Muscle of arm (tissue), 12 donors: ENCODE results near the gene ASTN2. TPM values are rescaled to one million over a fixed set of nuclear protein-coding genes. Genes with fewer than 3 reads are reported as not detected.

ENCODE experiments used
- DNase-seq: peaks from one replicate; pipeline ENCODE4 v3.0.0-alpha.2; 2013
- polyA plus RNA-seq, 12 donors: library from polyadenylated mRNA; unstranded; fragments of 120-200 nt; gene quantifications; one replicate each; pipeline ENCODE4 v1.2.1, GENCODE V29; 2013; ENCODE audit not compliant: insufficient read length in 12 of 12

Gene ASTN2
- polyA plus RNA-seq, 12 donors, result 3.7 to 15.7 (median 5.5) TPM; not detected in 2

GRCh38 chr9:117365438-117365837 is 49.4 kb downstream of the ASTN2 start:
- DNase-seq, result no peak

GRCh38 chr9:117363006-117363405 is 51.9 kb downstream of the ASTN2 start:
- no peak for DNase-seq

GRCh38 chr9:117359910-117360309 is 54.9 kb downstream of the ASTN2 start:
- no peak for DNase-seq

DNA sequence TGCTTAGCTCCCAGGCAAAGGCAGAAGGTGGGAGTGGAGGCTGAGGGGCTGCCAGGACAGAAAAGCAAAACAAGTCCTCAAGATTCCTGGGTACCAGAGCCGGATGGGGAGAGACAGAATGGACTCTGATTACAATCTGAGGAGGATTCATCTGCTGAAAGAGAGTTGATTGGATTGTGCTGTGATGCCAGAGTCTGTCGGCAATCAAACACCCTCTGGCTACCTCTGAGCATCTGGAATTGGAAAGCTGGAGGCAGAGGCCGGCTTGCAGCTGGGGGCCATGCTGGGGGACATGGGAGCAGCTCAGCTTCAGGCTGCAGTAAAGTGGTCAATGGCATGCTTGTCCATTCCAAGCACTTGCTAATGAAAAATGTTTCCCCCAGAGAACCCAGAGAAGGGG is 59.3 kb downstream of the ASTN2 start:
- no peak for DNase-seq

DNA sequence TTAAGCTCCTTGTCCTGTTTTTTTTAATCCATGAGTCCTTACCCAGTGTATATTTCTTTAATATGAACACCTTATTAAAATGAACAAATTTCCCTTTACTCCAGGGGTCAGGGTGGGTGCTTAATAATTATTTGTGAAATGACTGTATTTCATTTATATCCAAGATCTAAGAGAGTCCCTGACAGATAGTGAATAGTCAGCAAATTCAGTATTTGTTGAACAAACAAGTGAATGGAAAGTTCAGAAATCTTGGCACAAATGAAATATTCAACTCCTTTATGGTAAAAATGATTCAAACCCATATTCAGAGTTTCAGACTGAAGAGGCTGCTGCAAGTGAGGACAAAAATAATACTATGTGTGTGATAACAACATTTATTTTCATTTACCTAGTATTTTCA is 59.9 kb downstream of the ASTN2 start:
- DNase-seq, result no peak

DNA sequence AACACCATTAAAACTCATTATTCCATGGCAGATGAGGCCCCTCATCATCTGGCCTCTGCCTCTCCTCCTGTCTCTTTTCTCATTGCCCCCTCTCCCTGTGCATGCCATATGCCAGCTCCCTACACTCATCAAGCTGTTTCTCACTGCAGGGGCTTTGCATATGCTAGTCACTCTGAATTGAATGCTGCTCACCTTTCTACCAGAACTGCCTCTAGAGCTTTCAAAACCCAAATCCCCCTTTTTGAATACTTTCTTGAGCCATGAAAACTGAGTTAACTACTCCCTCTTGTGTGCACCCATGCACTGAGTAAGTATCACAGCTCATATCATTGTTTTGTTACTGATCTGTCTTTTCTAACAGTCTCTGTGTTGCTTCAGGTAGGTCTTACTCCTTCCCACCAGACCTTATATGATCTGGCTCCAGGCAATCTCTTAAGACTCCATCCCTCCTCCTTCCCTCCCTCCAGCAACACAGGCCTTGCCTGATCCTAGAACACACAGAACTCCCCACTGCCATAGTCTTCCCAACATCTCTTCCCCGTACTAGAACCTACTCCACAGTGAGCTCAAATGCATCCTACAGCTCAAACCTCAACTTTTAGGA is 60.5 kb downstream of the ASTN2 start:
- no peak for DNase-seq

DNA sequence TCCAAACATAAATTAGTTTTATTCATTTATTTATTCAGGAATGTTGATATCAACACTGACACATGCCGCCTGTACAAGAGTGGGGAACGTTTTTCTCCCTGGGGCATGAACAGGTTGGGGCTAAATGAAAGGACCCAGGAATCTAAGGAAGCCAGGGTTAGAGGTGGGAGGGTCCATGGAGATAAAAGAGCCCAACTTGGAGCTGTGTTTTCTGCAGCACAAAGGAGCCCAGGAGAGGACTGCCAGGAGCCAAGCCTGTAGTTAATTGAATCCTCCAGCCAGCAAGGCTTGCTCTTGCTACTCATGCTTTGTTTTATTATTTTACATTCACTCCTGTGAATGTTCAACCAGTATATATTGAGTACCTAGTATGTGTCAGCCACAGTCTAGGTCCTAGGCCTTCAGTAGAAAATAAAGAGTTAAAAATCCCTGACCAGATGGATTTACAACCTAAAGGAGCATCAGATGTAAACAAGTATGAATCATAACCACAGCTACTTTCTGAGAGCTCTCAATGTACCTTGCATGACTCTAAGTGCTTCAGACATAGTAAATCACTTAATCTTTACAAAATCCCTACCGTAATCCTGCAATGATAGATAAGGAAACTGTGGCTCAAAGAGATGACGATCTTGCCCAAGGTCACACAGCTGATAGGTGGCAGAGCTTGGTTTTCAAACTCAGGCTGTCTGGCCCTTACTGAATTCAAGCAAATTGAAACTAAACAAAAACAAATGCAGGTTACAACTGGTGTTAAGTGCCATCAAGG is 69.8 kb downstream of the ASTN2 start:
- no peak for DNase-seq

DNA sequence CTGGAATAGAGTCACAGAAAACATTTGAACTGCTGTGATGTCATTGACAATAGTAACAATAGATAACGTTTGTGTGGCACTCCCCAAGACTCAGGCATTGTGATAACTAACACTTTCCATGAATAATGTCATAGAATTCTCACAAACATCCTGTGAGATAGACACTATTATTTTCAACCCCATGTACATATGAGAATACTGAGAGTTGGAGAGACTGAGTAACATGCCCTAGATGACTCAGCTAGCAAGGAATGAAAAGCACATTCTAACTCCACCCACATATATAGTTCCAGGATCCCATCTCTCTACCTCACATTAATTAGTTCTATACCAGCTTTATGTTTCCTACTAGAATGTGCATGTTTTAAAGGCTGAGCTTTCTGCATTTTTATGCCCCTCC is 71.4 kb downstream of the ASTN2 start:
- no peak for DNase-seq

GRCh38 chr9:117341151-117341550 is 73.7 kb downstream of the ASTN2 start:
- DNase-seq, result no peak

GRCh38 chr9:117340422-117340821 is 74.4 kb downstream of the ASTN2 start:
- DNase-seq, result no peak

GRCh38 chr9:117335837-117336433 is 78.9 kb downstream of the ASTN2 start:
- DNase-seq, result no peak

DNA sequence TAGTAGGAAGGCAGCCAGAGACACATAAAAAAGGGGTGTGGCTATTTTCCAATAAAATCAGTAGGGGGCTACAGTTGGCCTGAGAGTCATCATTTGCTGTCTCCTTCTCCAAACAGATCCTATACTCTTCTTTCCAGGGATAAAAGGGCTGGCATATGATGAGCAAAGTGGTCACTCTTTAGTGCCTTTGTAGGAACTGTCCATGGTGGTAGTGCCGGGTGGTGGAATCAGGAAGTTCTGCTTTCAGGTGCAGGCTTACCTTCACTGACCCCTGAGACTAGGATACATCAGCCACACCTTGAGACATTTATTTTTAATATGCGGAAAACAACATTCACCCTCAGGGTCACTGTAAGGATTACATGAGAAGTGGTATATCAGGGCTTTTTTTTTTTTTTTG is 80.8 kb downstream of the ASTN2 start:
- DNase-seq, result no peak

DNA sequence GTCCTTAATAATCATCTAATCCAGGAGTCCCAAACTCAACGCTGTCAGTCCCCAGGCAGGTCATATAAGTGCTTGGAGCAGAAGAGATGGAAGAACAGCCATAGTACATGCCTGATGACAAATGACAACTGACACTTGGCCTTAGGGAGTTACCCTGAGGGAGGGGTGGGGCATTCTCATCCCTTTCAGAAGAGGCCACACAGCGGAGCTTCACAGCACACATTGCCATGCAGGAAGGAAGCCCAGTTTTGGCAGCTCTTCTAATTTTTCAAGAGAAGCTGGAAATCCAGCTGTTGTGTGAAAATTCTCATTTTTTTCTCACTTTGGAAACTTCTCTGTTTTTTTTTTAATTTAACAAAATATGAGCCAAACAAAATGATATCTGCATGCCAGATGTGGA is 89.0 kb downstream of the ASTN2 start:
- DNase-seq, result no peak

- no peak for DNase-seq
Observed at GRCh38 chr9:117325110-117325731, 89.6 kb downstream of the ASTN2 start.

DNA sequence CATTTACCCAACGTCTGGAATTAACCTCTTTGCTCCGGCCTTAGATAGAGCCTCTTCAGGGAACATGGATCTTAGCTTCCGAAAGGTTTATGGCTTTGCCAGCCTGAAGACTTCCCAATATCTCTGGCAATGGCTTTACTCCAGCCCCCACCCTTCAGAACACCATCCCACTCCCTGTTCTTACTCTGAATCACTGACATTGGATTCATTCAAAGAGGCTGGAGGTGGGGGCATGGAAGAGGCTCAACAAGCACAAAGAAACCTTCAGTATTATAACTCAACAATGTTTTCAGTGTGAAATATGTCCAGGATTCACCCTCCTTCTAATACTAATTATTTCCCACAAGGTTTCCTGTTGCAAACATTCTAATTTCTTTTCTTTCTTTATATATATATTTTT is 91.5 kb downstream of the ASTN2 start:
- DNase-seq, result no peak

- DNase-seq, result no peak
Observed at GRCh38 chr9:117317192-117317591, 97.7 kb downstream of the ASTN2 start.

- no peak for DNase-seq
Observed at GRCh38 chr9:117315236-117315635, 99.6 kb downstream of the ASTN2 start.

- no peak for DNase-seq
Observed at GRCh38 chr9:117313989-117314388, 100.9 kb downstream of the ASTN2 start.

- DNase-seq, result no peak
Observed at GRCh38 chr9:117307701-117308100, 107.2 kb downstream of the ASTN2 start.

DNA sequence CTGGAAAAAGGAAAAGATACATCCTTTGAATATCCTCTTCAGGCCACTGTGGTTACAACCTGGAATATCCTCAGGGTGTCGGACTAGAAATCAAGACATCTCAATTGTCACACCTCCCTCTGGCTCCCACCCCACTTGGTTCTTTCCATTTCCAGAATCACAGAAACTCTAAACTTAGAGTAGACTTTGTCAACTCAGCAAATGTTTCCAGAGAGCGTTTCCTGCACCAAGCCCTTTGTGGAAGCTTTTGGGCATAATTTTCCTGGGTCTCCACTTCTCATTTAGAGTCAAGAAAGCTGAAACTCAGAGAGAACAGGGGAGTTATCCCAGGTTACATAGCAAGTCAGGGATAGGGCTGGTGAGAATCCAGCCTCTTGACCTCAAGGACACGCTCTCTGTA is 108.8 kb downstream of the ASTN2 start:
- DNase-seq, result no peak

DNA sequence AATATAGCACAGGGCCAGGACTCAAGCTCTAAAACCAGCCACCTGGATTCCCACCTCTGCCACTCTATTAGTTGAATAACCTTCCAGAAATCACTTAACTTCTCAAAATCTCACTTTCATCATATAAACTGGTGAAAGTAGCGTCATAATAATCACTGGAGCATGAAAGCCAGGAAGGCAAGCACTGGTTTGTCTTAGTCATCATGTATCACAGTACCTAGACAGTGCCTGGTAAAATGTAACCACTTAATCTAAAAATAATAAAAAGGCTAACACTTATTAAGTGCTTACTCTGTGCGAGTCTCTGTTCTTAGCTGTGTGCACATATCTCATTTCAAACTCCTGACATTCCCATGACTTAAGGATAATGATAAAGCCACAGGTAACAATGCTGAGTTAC is 109.4 kb downstream of the ASTN2 start:
- no peak for DNase-seq

DNA sequence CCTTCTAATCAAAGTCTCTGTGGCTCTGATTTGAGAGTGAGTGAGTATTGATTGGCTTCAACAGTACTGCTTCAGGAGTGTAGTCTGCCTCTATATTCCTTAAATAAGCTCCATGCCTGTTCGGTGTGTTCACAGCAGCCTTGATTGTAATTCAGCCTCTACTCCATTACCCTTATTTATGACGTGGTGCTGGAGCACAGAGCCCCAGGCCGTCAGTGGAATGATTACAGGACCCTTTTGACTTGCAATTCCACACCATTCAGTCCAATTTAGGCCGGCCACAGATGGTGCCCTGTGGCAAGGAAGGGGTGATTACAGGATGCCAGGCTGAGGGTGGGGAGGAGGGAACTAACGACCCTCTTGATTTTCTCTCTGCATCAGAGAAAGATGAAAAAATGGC is 110.3 kb downstream of the ASTN2 start:
- DNase-seq, result no peak

DNA sequence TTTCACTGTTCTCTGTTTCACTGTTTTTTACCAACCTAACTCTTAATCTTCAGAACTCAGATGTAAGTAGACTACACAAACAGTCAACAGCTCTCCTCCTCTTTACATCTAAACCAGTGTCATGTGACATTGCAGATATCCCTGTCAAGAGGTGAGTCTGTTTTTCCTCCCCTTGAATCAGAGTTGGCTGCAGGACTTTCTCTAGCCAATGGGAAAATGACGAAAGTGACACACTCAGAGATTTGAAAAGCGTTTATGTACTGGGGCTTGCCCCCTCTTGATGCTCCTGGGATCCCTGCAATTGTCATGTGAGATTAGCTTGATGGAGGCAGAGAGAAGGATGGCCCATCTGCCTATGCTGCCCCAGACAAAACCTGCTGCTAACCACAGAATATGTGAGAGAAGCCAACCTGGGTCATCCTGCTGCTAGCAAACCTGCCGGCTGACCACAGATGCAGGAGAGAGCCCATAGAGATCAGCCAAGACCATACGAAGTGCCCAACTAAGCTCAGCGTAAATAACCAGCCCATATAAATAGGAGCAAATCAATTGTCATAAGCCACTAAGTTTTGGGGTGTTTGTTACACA is 111.1 kb downstream of the ASTN2 start:
- DNase-seq, result no peak
